Astrocyte (in vitro differentiated cells and primary cell): Measurements from ENCODE around the gene CTNND1.

Experiments used
- CTCF ChIP-seq: IDR thresholded peaks from 2 replicates; pipeline ENCODE4 v1.5.1; 2011; ENCODE audit warnings: low read depth, mild to moderate bottlenecking, inconsistent platforms, low read length, moderate library complexity; ENCODE audit not compliant: insufficient read depth
- EZH2 ChIP-seq: IDR thresholded peaks from 2 replicates; pipeline ENCODE4 v1.6.1; 2012; ENCODE audit warnings: mild to moderate bottlenecking, low read length, inconsistent platforms; ENCODE audit not compliant: insufficient read depth

- TF ChIP-seq CTCF (no peak), EZH2 (no peak)
Observed at GRCh38 chr11:57745206-57745605, 16.4 kb upstream of the CTNND1 start.
